Panc1 (cell line): ENCODE results near the gene RGS9. TPM values are rescaled to one million over a fixed set of nuclear protein-coding genes. Genes with fewer than 3 reads are reported as not detected.
A peak's percentile ranks its signal among the peaks of the same experiment; 100 is the strongest.

Experiments used
- ATAC-seq: fragments of 200-7000 bp; cut with Tn5 transposase; 2 replicates; pipeline ENCODE4 v1.9.1; 2020; ENCODE audit warnings: mild to moderate bottlenecking, moderate library complexity
- BruUV-seq: library from RNA; stranded (reverse); fragments of 400-500 nt; replicated peaks from 2 replicates; lab custom pipeline; 2021; lab: Mats Ljungman, UMichigan
- CTCF ChIA-PET: fragments of 300-600 bp; sonication (Branson Sonifier 250); formaldehyde crosslinking; loops from one replicate; lab custom pipeline; 2022; ENCODE audit warnings: antibody characterized with exemption; lab: Charles Lee
- POLR2A ChIA-PET: fragments of 300-600 bp; sonication (Branson Sonifier 250); formaldehyde crosslinking; loops from one replicate; lab custom pipeline; 2022; ENCODE audit warnings: antibody characterized with exemption; lab: Charles Lee
- DNase-seq: peaks from one replicate; pipeline ENCODE4 v3.0.0-alpha.2; 2010; ENCODE audit warnings: low read depth, low spot score
- H3K27ac ChIP-seq: 2 replicates; pipeline ENCODE4 v1.5.1; 2011; ENCODE audit warnings: mild to moderate bottlenecking, low read length, inconsistent platforms
- H3K27me3 ChIP-seq: fragments of 200-500 bp; sonication (Bioruptor generic); 2 replicates; pipeline ENCODE4 v1.6.0; 2014; ENCODE audit warnings: low read length, inconsistent platforms; ENCODE audit not compliant: control insufficient read depth, insufficient read depth
- H3K36me3 ChIP-seq: fragments of 200-500 bp; sonication (Bioruptor generic); 2 replicates; pipeline ENCODE4 v1.5.1; 2014; ENCODE audit warnings: inconsistent platforms, mild to moderate bottlenecking, low read length, moderate library complexity; ENCODE audit not compliant: control insufficient read depth, insufficient read depth
- H3K4me1 ChIP-seq: 2 replicates; pipeline ENCODE4 v1.5.1; 2011; ENCODE audit warnings: inconsistent platforms, mild to moderate bottlenecking, low read length, moderate library complexity; ENCODE audit not compliant: control insufficient read depth, insufficient read depth
- H3K4me3 ChIP-seq, 2 experiments: 2 replicates each; pipeline ENCODE4 v1.5.1; 2011 to 2012; ENCODE audit warnings: low read depth in 2 of 2, low read length in 2 of 2, mild to moderate bottlenecking in 2 of 2, inconsistent platforms in 1 of 2, moderate library complexity in 1 of 2
- H3K9me3 ChIP-seq: fragments of 200-500 bp; sonication (Bioruptor generic); 2 replicates; pipeline ENCODE4 v1.5.1; 2014; ENCODE audit warnings: low read depth, mild to moderate bottlenecking, inconsistent platforms, low read length, moderate library complexity; ENCODE audit not compliant: control insufficient read depth, insufficient read depth
- POLR2AphosphoS5 ChIP-seq: IDR thresholded peaks from 2 replicates; pipeline ENCODE4 v1.6.1; 2012; ENCODE audit warnings: mild to moderate bottlenecking, low read depth, low read length, moderate library complexity
- SIN3A ChIP-seq: IDR thresholded peaks from 2 replicates; pipeline ENCODE4 v1.6.1; 2012; ENCODE audit warnings: low read depth, mild to moderate bottlenecking, low read length, moderate library complexity, borderline replicate concordance; ENCODE audit not compliant: insufficient read depth
- TCF7L2 ChIP-seq: IDR thresholded peaks from 2 replicates; pipeline ENCODE4 v1.6.1; 2011; ENCODE audit warnings: mild to moderate bottlenecking, low read depth, low read length, inconsistent platforms
- in situ Hi-C: cut with HindIII; loops from 2 replicates; pipeline ENCODE4 v1.10.0; 2016; ENCODE audit warnings: low sequenced_read_pairs, low pct_unique_long_range_greater_than_20kb
- intact Hi-C: fragments of 100-400 bp; cut with micrococcal nuclease; formaldehyde crosslinking; loops from one replicate; pipeline ENCODE4 v1.10.0; 2022; ENCODE audit not compliant: unreplicated experiment
- total RNA-seq: library from RNA; stranded (reverse); gene quantifications from one replicate; pipeline ENCODE4 v1.2.1, GENCODE V29; 2021; ENCODE audit not compliant: unreplicated experiment
- TF ChIP-seq, protein P1 (sequence below): fragments of 450-650 bp; IDR thresholded peaks from 2 replicates; pipeline ENCODE4 v1.5.1; 2017; ENCODE audit warnings: mild to moderate bottlenecking
- TF ChIP-seq, protein P2 (sequence below), 2 experiments: IDR thresholded peaks; 2 replicates each; pipeline ENCODE4 v1.6.1; 2011 to 2012; ENCODE audit warnings: low read depth in 2 of 2, control low read depth in 1 of 2, low read length in 1 of 2, mild to moderate bottlenecking in 1 of 2, moderate library complexity in 1 of 2; ENCODE audit not compliant: insufficient read depth in 1 of 2

RGS9 gene
- total RNA-seq, 1 experiment from 2014 or later: 3.3 TPM

DNA sequence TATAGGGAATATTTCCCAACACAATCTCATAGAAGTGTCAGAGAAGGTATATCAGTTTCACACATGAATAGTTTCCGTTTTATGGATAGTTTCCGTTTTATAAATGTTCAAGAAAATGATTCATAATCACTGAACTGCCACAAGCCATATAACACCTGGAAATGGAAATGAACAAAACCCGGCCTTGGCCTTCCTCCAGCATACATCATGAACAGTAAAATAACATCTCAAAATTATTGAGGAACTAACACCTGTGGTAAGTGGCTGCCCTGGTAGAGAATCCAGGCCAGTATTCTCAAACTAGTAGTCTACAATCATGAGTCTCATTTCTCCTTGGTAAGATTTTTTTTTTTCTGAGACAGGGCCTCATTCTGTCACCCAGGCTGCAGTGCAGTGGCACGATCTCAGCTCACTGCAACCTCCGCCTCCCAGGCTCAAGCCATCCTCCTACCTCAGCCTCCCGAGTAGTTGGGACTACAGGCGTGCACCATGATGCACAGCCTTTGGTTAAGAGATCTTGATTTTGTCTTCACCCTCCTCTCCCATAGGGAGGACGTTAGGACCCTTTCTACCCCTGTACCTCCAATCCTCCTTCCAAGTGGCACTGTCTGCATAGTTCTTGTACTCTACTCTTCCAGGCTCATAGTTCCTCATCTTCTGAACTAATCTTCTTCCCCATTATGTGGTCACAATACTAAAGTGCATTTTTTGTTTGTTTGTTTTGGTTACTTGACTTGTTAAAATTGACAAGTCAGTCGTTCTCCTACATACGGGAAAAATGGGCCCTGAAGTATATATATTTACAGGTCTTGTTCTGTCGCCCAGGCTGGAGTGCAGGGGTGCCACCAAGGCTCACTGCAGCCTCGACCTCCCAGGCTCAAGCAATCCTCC is 15.0 kb upstream of the RGS9 start:
- POLR2A ChIA-PET: no interaction called here

DNA sequence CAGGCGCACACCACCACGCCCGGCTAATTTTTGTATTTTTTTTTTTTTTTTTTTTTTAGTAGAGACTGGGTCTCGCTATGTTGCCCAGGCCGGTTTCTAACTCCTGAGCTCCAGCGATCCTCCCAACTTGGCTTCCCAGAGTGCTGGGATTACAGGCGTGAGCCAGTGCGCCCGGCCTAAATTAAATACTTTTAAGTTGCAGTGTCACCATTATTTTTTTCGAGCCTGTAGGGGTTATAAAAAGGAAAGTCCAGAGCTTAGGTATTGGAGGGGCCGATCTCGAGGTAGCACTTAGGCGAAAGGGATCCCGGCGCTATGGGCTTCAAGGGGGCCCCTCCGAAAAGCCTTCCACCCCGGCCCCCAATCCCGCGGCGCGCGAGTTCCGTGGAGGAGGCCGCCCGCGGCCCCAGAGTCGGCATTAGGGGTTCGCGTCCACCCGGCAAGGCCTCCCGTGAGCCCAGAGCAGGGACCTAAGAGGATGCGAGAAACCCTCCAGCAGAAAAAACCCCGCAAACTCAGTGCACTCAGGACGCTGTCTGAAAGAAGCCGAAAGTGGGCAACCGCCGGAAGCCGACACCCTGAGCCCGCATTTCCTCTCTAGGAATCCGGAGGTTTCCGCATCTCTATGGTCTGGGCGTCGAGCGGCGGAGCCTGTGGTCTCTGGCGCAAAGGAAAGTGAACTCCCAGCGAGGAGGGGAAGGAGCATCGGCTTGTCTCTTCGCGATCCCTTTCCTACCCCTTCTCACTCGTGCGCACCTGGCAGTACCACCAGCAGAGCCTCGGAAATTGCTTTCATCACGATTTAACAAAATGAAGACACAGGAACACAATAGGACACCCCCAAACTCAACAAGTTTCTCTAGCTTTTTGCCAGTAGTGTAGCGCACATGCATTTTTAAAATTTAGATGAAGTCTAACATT is 14.1 kb upstream of the RGS9 start:
- TF ChIP-seq SIN3A: no peak
- peak; percentile 56 for TF ChIP-seq POLR2AphosphoS5
- POLR2A ChIA-PET: no interaction called here
- Histone ChIP-seq H3K4me3 (peak overlapping the region; percentile 49 to 63), H3K9me3 (no peaks in the 10 kb centered on the region), H3K27ac (peak overlapping the region; percentile 91), H3K36me3 (no peaks in the 10 kb centered on the region; the same call in 1 of the 2 replicates), H3K4me1 (peaks cover 4% of the 10 kb centered on the region; the same call in 1 of the 2 replicates), H3K27me3 (no peaks in the 10 kb centered on the region)
- intact Hi-C loops: no loop called here
- no TSS peak for BruUV-seq
- ATAC-seq (peak; percentile 92), DNase-seq (no peak)
- CTCF ChIA-PET: interaction anchor here (0.6 kb wide), 2 partner anchors 23 to 155 kb away, joined by 3 to 5 read pairs; no protein-coding TSS in a partner anchor
- in situ Hi-C loops: no loop called here

More for the DNA sequence above, 15.0 kb upstream of the RGS9 start:
- no peak for ATAC-seq
- no peak for DNase-seq
- Histone ChIP-seq H3K4me3 (peak overlapping the region; percentile 49 to 63), H3K36me3 (no peaks in the 10 kb centered on the region; the same call in 1 of the 2 replicates), H3K27ac (peak overlapping the region; percentile 77), H3K27me3 (no peaks in the 10 kb centered on the region), H3K9me3 (no peaks in the 10 kb centered on the region), H3K4me1 (peaks cover 4% of the 10 kb centered on the region; the same call in 1 of the 2 replicates)
- CTCF ChIA-PET: interaction anchor here (0.6 kb wide), 2 partner anchors 22 to 156 kb away, joined by 3 to 5 read pairs; no protein-coding TSS in a partner anchor
- TF ChIP-seq, protein P1, sequence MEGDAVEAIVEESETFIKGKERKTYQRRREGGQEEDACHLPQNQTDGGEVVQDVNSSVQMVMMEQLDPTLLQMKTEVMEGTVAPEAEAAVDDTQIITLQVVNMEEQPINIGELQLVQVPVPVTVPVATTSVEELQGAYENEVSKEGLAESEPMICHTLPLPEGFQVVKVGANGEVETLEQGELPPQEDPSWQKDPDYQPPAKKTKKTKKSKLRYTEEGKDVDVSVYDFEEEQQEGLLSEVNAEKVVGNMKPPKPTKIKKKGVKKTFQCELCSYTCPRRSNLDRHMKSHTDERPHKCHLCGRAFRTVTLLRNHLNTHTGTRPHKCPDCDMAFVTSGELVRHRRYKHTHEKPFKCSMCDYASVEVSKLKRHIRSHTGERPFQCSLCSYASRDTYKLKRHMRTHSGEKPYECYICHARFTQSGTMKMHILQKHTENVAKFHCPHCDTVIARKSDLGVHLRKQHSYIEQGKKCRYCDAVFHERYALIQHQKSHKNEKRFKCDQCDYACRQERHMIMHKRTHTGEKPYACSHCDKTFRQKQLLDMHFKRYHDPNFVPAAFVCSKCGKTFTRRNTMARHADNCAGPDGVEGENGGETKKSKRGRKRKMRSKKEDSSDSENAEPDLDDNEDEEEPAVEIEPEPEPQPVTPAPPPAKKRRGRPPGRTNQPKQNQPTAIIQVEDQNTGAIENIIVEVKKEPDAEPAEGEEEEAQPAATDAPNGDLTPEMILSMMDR: no peak
- TF ChIP-seq, protein P2, sequence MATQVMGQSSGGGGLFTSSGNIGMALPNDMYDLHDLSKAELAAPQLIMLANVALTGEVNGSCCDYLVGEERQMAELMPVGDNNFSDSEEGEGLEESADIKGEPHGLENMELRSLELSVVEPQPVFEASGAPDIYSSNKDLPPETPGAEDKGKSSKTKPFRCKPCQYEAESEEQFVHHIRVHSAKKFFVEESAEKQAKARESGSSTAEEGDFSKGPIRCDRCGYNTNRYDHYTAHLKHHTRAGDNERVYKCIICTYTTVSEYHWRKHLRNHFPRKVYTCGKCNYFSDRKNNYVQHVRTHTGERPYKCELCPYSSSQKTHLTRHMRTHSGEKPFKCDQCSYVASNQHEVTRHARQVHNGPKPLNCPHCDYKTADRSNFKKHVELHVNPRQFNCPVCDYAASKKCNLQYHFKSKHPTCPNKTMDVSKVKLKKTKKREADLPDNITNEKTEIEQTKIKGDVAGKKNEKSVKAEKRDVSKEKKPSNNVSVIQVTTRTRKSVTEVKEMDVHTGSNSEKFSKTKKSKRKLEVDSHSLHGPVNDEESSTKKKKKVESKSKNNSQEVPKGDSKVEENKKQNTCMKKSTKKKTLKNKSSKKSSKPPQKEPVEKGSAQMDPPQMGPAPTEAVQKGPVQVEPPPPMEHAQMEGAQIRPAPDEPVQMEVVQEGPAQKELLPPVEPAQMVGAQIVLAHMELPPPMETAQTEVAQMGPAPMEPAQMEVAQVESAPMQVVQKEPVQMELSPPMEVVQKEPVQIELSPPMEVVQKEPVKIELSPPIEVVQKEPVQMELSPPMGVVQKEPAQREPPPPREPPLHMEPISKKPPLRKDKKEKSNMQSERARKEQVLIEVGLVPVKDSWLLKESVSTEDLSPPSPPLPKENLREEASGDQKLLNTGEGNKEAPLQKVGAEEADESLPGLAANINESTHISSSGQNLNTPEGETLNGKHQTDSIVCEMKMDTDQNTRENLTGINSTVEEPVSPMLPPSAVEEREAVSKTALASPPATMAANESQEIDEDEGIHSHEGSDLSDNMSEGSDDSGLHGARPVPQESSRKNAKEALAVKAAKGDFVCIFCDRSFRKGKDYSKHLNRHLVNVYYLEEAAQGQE (IDR thresholded peaks at IDR 0.05; ENCODE audit: insufficient read depth in 1 of 2, low read depth in 2 of 2, low read length in 1 of 2): no peak
- TF ChIP-seq POLR2AphosphoS5 (no peak), SIN3A (no peak), TCF7L2 (no peak)
- in situ Hi-C loops (no loop called here), intact Hi-C loops (no loop called here)
- no TSS peak for BruUV-seq
